CD4-positive, alpha-beta T cell treated with Interleukin-17A for 1 hour (primary cell): Measurements from ENCODE around the gene SFTPB.
"Not testable (repeated sequence)": the region's sequence is repeated elsewhere in the genome, so short reads cannot be mapped to it uniquely, and the experiment has no call there.

ENCODE experiments used
- DNase-seq: peaks from one replicate; pipeline ENCODE4 v3.0.0-alpha.2; 2020

The SFTPB gene

DNA sequence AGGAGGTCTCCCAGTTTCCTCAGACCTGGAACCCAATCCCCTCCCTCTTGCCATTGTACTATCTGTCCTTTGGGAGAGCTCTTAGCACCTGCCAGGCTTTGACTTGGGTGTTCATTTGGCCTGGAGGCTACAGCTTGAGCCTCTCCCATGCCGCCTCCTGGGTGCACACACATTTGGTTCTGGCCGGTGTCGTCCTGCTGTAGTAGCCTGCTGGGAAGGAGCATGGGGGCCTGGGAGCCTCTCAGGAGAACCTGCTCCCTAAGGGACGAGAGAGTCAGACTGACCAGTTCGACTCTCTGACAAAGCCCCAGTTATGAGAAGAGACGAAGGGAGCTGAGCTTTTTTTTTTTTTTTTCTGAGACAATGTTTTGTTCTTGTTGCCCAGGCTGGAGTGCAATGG, 7.4 kb upstream of the SFTPB start:
- DNase-seq: no peak

DNA sequence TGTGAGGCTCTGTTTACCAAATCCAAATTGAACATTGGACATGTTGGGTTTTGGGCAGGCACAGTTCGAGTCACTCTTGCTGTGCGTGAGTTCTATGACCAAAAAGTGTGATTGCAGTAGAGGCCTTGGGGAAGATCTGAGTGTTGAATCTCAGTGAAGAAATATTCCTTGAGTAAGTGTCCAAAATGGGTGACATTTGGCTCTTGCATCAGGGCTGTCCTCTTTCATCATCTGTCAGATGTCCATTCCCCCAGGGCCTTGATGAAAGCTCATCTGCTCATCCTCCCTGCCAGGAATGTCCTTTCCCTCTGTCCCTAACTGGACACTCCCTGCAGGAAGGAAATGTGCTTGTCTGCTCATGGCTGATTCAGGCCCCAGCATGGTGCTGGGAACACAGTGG, 6.4 kb upstream of the SFTPB start:
- DNase-seq: no peak

GRCh38 chr2:85673716-85674375, 5.8 kb upstream of the SFTPB start:
- no peak for DNase-seq

DNA sequence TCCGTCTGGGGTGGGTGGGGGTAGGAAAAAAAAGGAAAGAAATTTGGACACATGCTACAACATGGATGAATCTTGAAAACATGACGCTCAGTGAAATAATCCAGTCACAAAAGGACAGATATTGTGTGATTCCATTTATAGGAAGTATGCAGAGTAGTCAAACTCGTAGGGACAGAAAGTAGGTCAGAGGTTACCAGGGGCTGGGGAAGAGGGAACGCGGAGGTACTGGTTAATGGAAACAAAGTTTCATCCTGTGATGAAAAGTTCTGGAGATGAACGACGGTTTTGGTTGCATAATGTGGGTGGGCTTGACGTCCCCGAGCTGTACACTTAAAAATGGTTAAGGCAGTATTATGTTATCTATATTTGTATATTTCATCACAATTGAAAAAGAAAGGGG, 4.5 kb upstream of the SFTPB start:
- DNase-seq: no peak

DNA sequence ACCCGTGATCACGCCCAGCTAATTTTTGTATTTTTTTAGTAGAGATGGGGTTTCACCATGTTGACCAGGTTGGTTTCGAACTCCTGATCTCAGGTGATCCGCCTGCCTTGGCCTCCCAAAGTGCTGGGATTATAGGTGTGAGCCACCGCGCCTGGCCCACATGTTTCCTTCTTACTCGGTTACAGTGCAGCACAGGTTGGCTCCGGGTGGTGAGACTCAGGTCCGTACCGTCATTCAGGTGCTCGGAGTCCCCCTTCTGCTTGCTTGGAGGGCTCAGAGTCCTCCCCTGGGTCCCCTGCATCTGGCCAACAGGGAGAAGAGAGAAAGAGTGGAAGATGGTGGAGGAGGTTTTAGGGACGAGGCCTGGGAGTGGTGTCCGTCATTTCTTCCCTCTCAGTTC, 2.4 kb upstream of the SFTPB start:
- not testable (repeated sequence) for DNase-seq

- no peak for DNase-seq
Measured at GRCh38 chr2:85669549-85669948, 1.6 kb upstream of the SFTPB start.

DNA sequence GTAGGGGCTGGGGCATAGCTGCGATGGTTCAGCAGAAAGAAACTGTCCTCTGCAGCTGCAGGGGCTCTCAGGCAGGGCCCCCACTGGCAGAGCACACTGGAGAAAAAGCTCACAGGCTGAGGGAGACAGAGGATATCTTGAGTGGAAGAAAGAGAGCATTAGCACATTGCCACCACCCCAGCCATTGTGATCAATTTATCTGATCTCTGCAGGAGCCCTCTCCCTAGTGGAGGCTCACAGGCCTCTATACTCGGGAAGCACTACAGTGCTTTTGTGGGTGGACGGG, 801 bp upstream of the SFTPB start:
- no peak for DNase-seq

GRCh38 chr2:85667561-85668008, 414 bp downstream of the SFTPB start:
- no peak for DNase-seq

DNA sequence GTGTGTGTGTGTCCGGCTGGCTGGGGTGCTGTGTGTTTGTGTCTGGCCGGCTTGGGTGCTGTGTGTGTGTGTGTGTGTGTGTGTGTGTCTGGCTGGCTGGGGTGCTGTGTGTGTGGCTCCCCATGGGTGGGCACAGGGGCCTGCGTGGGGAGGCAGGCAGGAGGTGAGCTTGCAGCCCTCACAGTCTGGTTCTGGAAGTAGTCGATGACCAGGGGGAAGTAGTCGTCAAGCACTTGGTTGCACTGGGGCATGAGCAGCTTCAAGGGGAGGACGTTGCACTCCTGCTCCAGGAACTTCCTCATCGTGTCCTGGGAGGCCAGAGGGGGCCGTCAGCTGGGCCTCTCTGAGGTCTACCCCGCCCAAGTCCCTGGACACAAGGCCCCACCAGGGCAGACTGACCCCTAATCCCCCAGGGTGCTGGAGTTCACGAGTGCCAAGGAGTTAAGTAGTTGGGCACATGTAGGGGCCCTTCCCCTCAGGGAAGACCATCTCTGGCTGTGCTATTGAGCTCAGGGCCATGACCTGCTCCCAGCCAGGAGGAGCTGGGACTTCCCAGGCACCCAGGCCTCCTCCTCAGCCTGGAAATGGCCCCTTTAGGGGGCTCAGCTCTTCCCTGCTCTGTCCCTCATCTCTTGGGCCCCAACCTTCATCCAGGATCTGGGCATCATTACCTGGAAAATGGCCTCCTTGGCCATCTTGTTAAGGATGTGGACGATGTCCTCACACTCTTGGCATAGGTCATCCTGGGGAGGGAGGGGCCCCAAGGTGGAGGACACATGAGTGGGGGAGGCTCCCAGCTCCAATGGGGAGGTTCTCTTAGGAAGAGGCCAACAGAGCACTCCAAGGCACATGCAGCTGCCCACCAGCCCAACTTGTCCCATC, 1.3 kb downstream of the SFTPB start:
- no peak for DNase-seq

- DNase-seq: no peak
Measured at GRCh38 chr2:85666016-85666415, 2.0 kb downstream of the SFTPB start.

DNA sequence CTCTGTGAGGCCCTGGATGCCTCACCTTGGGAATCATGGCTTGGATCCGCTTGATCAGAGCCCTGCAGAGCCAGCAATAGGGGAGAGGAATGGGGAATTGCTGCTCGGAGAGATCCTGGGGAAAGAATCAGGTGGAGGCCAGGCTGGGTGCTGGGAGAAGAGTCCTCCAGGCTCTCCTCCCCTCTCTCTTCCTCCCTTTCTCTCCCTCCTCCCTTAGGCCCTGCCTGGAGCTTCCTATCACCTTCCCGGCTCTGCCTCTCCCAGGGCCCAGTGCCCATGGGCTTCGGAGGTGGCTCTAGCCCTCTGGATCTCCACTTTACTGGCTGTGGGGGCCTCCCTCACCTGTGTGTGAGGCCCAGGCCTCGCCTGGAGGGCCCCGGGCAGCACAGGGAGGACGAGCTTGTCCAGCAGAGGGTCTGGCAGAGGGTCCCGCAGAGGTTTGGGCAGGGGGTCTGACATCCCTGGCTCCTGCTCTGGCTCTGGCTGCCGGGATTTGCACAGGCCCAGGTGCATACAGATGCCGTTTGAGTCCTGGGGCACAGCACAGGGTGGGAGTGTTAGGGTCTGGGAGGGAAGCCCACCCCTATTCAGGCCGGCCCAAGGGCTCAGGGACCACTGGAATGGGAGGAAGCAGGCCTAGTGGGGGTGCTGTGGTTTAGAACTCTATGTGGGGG, 2.6 kb downstream of the SFTPB start:
- no peak for DNase-seq

GRCh38 chr2:85663594-85664565, 4.1 kb downstream of the SFTPB start:
- no peak for DNase-seq

DNA sequence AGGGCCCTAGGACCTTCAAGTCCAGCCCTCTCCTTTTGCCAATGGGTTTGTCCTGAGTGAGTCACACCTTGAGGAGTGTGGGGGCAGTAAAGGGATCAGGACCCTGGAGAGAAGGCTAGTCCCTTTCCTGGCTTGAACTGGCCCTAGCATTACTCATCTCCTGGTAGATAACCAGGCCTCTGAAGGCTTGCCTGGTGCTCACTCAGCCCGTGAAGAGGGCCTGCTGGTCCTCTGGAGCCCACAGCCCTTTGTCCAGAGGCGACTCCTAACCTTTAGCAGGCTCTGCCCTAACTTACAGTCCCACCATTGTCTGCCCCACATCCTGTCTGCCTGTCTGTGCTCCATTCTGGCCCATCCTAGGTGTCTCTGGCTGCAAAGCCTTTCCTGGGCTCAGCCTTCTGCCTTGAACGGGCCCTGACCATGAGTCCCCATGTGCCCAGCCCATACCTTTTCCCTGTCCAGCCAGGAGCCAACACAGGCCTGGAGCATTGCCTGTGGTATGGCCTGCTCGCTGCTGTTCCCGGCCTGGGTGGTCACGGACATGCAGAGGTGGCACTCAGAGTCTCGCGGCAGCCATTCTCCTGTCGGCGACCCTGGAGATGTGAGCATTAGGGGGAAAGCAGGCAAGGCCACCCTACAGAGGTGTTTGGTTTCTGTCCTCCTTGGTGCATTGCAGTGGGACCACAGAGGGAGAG, 5.0 kb downstream of the SFTPB start:
- DNase-seq: no peak

- no peak for DNase-seq
Measured at GRCh38 chr2:85661139-85661858, 6.7 kb downstream of the SFTPB start.

DNA sequence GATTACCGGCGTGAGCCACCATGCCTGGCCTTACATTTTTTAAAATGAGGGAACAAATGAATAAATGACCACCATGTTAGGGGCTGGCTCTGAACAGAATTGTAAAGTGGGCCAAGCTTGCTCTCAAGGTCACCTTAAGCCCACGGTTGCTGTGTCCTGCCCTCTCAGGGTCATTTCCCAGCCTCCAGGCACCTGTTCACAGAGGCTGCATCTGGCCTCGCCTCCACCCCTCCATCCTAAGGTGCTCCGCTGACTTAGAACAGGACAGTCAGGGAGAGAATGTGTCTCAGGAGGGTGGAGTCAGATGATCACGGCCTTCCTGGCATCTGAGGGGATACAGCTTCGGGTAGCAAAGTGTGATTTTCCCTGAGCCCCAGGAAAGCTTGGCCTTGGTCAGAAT, 7.3 kb downstream of the SFTPB start:
- no peak for DNase-seq

- DNase-seq: not testable (repeated sequence)
Measured at GRCh38 chr2:85660301-85660700, 7.7 kb downstream of the SFTPB start.

DNA sequence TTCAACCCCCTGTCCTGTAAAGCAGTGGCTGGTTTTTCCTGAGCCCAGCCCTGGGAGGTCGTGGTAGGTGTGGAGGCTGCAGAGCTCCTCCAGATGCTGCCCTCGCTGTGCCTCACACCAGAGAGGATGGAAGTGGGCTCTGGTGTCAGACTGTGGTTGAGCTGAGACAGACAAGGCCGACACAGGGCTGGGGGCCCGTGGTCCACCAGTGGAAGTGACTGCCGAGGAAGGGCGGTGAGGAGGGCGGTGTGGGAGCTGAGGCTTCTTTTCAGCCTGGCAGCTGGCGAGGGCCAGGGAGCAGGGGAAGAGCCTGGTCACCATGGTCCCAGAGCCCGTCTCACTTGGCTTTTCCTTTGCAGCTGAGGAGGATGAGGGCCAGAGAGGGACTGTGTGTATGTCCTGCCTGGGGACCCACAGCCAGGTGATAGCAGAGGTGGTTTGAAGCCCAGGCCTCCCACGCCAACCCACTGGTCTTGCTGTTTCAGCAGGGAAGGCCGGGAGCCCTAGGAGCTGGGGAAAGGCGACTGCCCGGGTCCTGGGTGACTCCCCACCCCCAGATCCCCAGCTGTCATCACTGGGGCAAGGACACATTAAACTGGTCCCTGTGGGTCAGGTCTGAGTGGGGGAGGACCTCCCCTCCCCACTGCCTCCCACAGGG, 8.5 kb downstream of the SFTPB start:
- DNase-seq: no peak

DNA sequence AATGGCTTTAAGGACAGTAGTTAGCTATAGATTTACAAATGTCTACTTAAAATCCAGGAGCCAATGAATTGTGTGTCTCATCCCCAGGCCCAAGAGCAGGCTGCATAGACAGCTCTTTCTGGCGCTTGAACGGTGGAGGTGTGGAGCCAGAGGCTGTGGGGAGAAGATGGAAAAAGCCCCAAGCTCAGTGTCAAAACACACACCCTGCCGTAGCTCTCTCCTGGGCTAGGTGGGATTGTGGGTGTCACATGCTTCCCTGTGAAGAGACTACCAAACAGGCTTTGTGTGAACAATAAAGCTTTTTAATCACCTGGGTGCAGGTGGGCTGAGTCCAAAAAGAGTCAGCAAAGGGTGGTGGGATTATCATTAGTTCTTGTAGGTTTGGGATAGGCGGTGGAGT, 10.6 kb downstream of the SFTPB start:
- DNase-seq: not testable (repeated sequence)

- no peak for DNase-seq
Measured at GRCh38 chr2:85656468-85656867, 11.5 kb downstream of the SFTPB start.

DNA sequence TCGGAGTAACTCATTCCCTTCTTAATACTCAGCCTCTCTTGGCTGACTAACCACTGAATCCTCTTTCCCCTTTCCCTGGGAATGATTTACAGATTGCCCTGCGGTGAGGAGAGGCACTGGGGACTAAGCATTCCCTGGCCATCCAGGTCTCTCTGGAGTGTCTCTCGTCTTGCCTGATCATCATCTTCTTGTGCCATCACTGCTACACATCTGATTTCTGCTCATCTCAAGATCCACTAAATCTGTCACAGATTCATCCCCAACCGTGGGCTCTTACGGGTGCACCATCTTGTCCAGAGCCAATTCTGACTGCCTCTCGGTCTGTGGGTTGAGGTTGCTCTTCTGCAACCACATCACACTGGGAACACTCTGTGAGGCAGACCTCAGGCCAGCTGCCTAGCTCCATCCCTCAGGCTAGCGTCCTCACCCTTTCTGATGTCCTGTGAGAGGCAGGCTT, 12.0 kb downstream of the SFTPB start:
- no peak for DNase-seq

- DNase-seq: no peak
Measured at GRCh38 chr2:85653996-85654395, 14.0 kb downstream of the SFTPB start.
